Measurements from ENCODE around the gene NNT.
"Not testable (repeated sequence)": the region's sequence is repeated elsewhere in the genome, so short reads cannot be mapped to it uniquely, and the experiment has no call there.

The NNT gene

DNA sequence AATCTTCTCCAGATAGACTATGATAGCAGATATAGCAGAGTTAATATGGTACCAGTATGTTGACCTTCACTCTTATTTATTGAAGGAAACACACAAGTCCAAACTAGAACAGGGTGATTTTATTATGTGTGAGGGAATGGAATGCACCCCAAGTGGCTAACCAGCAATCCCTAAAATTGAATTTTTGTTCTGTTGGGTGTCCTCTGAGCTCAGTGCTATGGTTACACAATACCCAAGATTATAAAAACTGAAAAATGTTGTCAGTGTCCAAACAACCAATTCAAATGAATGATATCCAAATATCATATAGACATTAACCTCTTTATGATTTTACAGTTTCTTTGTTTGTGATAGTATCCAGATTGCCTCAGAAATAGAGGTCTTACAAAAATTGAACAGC lies 60.9 kb downstream of the NNT start:
- no peak for DNase-seq (ENCODE audit: low read depth in 2 of 2, low spot score in 1 of 2)

DNA sequence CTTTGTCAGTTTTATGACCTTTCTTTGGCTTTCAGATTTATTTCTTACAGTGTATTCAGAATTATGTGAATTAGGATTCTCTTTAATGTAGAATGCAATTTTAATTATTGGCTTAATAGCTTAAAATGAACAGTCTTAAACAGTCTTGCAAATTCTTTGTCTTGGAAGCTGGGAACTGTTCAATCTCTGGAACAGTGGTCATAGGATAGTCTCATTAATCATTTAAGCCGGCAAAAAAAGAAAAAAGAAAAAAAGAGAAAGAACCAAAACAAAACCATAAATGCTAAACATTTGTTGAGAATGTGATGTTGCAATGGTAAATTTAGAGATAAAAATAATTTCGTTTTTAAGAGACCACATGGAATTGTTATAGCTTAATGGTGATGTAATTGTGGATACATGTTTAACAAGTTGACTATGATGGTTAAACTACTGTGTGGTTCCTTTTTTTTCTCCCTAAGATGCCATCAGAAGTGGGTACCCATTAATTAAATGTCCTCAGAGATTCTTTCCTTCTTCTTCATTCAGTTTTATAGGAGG lies 61.6 kb downstream of the NNT start:
- DNase-seq (ENCODE audit: low read depth in 2 of 2, low spot score in 1 of 2), result no peak

DNA sequence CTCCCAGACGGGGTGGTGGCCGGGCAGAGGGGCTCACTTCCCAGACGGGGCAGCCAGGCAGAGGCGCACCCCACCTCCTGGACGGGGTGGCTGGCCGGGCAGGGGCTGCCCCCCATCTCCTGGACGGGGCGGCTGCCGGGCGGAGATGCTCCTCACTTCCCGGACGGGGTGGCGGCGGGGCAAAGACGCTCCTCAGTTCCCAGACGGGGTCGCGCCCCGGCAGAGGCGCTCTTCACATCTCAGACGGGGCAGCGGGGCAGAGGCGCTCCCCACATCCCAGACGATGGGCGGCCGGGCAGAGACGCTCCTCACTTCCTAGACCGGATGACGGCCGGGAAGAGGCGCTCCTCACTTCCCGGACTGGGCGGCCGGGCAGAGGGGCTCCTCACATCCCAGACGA lies 62.8 kb downstream of the NNT start:
- not testable (repeated sequence) for DNase-seq (ENCODE audit: low read depth in 2 of 2, low spot score in 1 of 2)

DNA sequence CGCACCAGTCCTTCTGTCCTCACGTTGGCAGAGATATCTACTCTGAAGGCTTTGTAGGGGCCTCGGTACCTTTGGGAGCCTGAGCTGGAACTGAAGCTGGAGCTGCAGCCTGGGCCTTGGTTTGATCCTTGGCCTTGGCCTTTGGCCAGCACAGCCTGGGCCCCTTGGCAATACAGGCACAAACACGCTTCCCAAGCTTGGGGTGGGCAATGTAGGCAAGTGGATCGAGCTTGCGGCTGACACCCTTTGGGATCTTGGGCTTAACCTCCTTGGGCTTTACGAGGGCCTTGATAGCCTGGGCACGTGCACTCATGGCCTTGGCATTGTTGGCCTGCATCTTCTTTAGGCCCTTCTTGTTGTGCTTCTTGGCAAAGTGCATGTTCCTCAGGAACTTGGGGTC lies 63.7 kb downstream of the NNT start:
- DNase-seq (ENCODE audit: low read depth in 2 of 2, low spot score in 1 of 2), result not testable (repeated sequence)

DNA sequence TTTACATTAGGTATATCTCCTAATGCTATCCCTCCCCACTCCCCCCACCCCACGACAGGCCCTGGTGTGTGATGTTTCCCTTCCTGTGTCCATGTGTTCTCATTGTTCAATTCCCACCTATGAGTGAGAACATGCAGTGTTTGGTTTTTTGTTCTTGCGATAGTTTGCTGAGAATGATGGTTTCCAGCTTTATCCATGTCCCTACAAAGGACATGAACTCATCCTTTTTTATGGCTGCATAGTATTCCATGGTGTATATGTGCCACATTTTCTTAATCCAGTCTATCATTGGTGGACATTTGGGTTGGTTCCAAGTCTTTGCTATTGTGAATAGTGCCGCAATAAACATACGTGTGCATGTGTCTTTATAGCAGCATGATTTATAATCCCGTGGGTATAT lies 64.4 kb downstream of the NNT start:
- not testable (repeated sequence) for DNase-seq (ENCODE audit: low read depth in 2 of 2, low spot score in 1 of 2)

DNA sequence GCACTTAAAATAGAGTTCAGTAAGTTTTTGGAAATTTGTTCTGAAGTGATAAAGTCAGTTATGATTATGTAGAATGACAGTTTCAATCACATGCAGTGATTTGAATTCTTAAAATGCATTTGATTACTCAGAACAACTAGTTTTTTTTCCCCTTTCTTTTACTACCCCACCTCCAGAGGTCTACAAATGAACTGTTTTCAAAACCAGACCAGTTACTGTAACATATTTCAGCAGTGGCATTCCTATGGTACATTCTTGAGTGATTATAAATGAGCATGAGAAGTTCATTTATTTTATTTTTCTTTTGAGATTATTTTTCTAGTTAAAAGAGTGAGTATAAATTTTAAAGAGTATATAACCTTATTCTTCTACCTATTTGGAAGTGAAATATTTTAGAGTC lies 71.6 kb downstream of the NNT start:
- no peak for DNase-seq (ENCODE audit: low read depth in 2 of 2, low spot score in 1 of 2)

DNA sequence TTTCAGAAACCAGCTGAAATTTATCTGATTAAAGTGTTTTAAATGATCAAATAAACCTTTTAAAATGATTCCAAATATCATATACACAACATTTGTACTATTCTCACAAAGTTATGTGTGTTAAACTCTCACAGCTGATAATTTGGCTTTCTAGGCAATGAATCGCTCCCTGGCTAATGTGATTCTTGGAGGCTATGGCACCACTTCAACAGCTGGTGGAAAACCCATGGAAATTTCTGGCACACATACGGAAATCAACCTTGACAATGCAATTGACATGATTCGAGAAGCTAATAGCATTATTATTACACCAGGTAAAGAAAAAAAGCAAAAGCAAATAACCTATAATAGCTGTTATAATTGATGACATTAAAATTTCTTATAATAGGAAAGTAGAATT lies 72.4 kb downstream of the NNT start:
- DNase-seq (ENCODE audit: low read depth in 2 of 2, low spot score in 1 of 2), result no peak

DNA sequence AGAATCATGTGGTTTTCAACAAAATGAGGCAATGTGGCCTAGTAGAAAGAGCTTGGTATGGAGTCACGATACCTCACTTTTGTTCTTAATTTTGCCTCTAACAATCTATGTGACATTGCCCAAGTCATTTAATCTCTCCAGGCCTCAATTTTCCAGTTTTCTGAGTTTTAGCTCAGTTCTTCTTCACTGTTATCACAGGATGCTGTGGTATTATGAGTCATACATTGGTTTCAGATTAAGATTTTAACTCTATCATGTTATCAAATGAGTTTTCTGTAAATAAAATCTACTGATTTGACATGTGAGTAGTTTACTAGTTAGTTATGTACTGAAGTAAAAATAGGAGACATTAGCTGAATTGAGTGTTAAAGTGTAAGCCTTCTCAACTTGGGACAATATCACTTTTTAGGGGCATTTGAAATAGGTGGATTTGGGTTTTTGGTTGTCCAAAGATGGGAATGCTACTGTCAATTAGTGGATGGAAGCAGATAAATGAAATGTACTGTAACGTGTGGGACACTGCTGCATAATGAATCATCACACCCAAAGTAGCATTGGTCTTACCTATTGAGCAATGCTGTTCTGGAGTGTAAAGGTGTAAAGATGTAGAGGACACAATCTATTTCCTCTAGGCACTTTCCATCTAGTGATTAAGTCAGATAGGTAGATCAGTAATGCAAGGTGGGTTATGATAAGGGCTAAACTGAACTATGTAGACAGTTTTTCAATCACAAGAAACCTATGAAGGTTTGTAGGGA lies 73.3 kb downstream of the NNT start:
- no peak for DNase-seq (ENCODE audit: low read depth in 2 of 2, low spot score in 1 of 2)

DNA sequence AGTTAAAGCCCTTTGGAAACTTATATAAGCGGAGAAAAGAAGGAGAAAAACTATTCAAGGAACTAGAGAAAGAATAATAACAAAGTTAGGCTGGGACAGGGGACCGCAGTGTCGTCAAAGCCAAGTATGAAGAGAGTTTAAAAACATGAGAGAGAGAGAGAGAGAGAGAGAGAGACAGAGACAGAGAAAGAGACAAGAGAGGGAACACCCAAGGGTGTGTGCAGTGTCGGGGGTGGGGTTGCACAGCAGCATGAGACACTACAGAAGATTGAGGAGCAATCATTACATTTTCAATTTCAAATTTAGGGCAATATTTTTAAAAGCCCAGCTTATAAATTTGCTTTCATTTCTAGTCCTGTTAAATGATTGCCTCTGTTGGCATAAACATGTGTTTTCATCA lies 74.3 kb downstream of the NNT start:
- no peak for DNase-seq (ENCODE audit: low read depth in 2 of 2, low spot score in 1 of 2)

DNA sequence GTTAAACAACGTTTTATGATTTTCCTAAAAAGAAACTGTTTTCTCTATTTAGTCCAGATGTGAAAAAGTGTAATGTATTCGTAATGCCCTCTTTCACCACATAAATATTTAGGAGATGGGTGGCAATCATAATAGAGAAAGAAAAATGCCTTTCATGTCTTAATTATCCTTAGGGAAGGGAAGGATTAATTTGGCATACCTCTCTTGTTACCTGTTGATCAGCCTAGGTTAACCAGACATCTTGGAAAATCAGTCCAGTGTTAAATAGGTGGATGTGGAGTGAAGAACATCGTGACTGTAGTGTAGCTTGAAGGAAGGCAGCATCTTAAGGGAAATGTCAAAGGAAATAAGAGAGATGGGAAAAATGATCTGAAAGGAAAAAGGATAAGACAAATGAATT lies 76.2 kb downstream of the NNT start:
- no peak for DNase-seq (ENCODE audit: low read depth in 2 of 2, low spot score in 1 of 2)

DNA sequence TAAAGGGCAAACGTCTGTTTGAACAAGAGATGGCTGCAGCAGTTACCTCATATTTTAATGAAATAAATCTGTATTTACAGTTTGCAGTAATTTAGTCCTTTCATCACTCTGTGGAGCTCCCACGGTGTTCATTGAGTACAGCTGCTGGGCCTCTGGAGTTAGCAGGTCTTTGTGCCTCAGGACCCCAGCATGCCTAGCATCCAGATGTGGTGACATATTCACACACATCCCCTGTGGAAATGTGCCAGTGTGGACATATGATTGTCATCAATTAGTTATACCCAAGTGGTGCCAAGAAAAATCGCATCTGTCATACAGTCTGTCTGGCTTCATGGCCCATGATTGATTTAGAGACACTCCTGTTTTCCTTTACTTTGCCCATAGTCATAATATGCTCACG lies 77.3 kb downstream of the NNT start:
- no peak for DNase-seq (ENCODE audit: low read depth in 2 of 2, low spot score in 1 of 2)

DNA sequence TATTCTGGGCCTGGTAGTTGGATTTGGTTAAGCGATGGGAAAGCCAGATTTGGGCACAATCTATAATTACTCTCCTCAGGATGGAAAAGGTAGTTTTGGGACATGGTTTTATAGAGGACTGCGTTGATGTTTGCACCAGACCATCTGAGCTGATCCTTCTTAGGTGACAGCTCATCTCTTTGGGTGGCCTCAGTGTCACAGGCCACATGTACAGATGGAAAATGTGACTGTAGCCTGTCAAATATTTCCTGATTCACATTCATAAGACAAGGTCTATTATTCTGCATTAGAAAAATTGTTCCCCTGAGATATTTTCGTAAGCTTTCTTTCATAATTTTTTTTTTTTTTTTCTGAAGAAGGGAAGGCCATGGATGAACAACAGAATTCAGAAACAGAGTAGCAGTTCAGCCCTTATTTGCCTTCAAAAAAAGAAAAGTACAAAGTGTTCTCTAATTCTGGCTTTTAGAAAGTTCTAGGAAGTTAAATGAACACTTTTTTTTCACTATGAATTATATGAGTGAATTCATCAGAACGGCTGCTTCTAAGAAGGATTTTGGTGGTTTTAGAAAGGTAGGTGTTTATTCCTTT lies 81.0 kb downstream of the NNT start:
- DNase-seq (ENCODE audit: low read depth in 2 of 2, low spot score in 1 of 2), result no peak

DNA sequence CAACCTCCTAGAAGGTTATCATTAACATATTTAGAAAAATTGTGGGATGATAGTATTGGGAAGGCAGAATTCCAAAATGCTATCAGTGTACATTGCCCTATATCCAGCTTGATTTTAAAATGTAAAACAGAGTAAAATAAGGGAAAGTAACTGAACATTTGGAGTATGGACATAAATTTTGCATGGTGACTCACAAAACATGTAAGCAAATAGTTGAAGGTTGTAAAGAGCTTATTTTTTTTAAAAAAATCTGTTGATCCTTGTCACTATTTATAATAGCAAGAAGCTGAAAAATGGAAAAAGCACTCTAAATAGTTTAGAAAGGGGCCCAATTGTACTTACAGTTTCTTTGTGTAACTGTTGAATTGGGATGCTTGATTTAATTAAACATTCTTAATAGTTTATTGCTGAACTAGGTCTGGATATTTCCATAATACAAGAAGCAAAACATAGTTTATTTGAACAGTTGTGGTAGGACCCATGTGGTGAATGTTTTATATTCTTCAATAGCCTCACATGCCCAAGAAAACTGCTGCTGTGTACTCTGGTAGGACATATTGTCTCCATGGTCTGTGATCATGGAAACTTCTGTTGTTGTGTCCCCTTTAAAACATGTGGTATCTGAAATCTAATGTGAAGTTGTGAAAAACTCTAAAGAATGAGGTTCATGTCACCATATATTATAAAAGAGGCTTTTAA lies 82.4 kb downstream of the NNT start:
- DNase-seq (ENCODE audit: low read depth in 2 of 2, low spot score in 1 of 2), result no peak

DNA sequence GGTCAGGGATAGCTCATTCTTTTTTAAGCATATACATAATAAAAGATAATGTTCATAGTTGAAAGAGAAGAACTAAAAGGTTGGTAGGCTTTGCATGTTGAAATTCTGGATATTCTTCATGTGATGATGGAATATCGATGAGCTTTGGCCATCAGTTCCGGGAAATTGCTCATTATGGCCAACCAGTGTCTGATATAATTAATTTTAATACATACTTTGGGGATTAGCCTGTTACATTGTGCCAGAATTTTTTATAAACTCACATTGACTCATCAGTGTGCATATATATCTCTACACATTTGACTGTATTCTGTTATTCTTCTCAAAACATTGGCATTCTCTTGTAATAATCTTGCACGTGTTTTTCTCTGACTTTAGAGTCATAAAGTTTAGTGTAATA lies 84.3 kb downstream of the NNT start:
- no peak for DNase-seq (ENCODE audit: low read depth in 2 of 2, low spot score in 1 of 2)

DNA sequence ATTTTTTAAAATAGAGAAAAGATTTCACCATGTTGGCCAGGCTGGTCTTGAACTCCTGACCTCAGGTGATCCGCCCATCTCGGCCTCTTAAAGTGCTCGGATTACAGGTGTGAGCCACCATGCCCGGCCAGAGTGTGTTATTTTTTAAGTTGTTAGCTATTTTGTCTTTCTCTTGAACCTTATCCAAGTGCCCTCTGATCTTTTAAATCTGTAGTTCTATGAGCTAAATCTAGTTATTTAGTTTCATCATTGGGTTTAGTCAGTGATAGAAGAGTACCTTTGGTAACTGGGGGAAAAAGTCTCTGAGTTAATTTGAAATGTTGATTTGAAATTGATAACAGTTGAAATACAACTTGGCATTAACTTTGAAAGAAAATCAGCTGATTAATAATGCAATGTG lies 88.3 kb downstream of the NNT start:
- no peak for DNase-seq (ENCODE audit: low read depth in 2 of 2, low spot score in 1 of 2)

DNA sequence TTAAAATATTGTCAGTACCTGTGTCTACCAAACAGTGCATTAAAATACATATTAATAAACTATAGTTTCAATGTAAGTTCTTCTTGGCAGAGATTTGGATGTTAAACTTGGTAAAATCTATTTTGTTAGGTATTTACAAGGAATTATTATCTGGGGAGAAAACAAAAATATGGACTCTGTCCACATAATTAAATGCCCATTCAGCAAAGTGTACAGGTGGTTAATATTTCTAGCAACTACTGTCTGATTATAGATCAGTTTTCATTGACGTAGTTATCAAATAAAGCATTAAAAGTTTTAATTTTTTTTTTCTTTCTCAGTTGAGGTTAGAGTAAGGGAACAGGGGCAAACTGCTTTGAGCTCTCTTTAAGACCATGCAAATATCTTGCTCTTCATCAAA lies 88.9 kb downstream of the NNT start:
- no peak for DNase-seq (ENCODE audit: low read depth in 2 of 2, low spot score in 1 of 2)

DNA sequence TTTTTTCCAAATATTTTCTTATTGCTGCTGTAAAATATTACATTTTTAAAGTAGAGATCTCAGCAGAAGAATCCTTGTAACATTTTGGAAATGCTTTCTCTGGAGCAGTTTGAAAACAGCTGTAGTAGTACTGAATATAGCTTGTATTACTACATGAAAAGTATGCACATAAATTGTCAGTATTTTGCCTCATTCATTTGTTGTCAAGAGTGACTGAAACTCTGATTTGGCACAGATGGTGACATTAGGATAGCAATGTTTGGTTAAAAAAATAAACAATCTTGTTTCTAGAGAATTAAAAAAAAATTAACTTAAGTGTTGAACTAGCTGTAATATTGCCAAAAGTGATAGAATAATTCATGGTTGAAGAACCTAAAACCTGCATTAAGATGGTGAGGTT lies 90.4 kb downstream of the NNT start:
- DNase-seq (ENCODE audit: low read depth in 2 of 2, low spot score in 1 of 2), result no peak

DNA sequence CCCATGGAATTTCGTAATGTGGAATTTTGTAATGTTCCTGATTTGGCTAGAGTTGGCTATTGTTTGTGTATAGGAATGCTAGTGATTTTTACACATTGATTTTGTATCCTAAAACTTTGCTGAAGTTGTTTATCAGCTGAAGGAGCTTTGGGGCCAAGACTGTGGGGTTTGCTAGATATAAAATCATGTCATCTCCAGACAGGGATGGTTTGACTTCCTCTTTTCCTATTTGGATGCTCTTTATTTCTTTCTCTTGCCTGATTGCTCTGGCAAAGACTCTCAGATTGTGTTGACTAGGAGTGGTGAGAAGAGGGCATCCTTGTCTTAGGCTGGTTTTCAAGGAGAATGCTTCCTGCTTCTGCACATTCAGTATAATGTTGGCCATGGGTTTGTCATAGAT lies 91.0 kb downstream of the NNT start:
- DNase-seq (ENCODE audit: low read depth in 2 of 2, low spot score in 1 of 2), result no peak

DNA sequence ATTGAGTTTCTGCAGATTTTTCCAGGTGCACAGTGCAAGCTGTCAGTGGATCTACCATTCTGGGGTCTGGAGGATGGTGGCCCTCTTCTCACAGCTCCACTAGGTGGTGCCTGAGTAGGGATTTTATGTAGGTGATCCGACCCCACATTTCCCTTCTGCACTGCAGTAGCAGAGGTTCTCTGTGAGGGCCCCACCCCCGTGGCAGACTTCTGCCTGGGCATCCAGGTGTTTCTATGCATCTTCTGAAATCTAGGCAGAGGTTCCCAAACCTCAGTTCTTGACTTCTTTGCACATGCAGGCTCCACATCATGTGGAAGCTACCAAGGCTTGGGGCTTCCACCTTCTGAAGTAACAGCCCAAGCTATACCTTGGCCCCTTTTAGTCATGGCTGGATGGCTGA lies 93.5 kb downstream of the NNT start:
- DNase-seq (ENCODE audit: low read depth in 2 of 2, low spot score in 1 of 2), result not testable (repeated sequence)

DNA sequence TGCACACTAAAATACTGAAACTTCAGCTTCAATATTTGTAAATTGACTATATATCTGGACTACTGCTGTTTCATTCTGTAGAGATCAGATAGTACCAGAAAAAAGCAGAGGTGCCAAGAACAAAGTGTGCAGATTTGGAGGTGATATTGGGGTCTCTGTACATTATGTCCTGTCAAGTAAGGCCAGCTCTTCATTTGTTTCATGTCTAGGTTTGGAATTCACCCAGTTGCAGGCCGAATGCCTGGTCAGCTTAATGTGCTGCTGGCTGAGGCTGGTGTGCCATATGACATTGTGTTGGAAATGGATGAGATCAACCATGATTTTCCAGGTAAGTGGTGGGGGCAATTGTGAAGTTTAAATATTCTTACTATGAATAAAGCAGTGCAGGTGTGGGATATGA lies 96.9 kb downstream of the NNT start:
- no peak for DNase-seq (ENCODE audit: low read depth in 2 of 2, low spot score in 1 of 2)

DNA sequence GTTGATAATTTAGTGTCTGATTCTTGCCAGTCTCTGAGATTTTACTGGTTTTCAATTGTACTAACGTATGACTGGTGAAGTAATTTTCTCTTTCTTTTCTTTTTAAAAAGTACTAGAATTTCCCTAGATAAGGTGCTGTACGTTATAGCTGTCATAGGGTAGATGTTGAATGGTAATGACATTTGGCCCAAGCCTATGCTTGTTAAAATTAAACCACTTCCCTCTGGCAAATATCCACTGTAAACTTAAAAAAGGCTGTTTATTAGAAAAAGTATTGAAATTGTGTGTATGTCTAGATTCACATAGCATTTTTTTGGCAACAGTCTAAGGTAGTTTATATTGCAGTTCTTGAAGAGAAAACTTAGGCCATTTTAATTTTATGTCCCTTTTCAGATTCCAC lies 97.6 kb downstream of the NNT start:
- DNase-seq (ENCODE audit: low read depth in 2 of 2, low spot score in 1 of 2), result no peak

DNA sequence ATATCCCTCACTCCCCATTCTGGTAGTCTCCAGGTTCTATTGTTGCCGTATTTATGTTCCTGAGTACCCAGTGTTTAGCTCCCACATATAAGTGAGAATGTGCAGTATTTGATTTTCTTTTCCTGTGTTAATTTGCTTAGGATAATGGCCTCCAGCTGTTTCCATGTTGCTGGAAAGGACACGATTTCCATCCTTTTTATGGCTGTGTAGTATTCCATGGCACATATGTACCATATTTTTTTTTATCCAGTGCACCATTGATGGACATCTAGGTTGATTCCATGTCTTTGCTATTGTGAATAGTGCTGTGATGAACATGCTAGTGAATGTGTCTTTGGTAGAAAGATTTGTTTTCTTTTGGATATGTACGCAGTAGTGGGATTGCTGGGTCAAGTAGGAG lies 98.2 kb downstream of the NNT start:
- DNase-seq (ENCODE audit: low read depth in 2 of 2, low spot score in 1 of 2), result no peak

Measured in stimulated activated CD8-positive, alpha-beta memory T cell treated with anti-CD3 and anti-CD28 coated beads, Interleukin-4, amount 100 ng/mL, for 1 hour (primary cell).